HG02870 (cell line): ENCODE results near the gene KLRF1.
A peak's percentile ranks its signal among the peaks of the same experiment; 100 is the strongest.

ENCODE experiments used
- ATAC-seq: cut with Tn5 transposase; IDR thresholded peaks from one replicate; pipeline ENCODE4 v1.9.1; 2021; ENCODE audit warnings: mild to moderate bottlenecking, moderate library complexity; ENCODE audit not compliant: unreplicated experiment

Gene KLRF1, protein sequence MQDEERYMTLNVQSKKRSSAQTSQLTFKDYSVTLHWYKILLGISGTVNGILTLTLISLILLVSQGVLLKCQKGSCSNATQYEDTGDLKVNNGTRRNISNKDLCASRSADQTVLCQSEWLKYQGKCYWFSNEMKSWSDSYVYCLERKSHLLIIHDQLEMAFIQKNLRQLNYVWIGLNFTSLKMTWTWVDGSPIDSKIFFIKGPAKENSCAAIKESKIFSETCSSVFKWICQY

GRCh38 chr12:9827209-9827888 is at the start of gene KLRF1:
Gene KLRF1 (plus strand): TSS chr12:9827481. CDS start chr12:9827545, 64 bp downstream.
- ATAC-seq = no peak

DNA sequence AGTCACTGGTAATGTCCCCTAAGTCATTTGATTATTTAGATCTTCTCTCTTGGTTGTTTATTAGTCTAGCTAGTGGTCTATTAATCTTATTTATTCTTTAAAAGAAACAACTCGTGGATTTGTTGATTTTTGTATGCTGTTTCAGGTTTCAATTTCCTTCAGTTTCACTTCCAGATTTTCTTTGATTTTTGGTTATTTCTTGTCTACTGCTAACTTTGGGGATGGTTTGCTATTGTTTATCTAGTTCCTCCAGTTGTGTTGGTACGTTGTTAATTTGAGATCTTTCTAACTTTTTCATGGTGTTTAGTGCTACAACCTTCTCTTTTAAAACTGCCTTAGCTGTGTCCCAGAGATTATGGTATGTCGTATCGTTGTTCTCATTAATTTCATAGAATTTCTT is 48.1 kb upstream of the KLRF1 start:
- ATAC-seq = no peak

DNA sequence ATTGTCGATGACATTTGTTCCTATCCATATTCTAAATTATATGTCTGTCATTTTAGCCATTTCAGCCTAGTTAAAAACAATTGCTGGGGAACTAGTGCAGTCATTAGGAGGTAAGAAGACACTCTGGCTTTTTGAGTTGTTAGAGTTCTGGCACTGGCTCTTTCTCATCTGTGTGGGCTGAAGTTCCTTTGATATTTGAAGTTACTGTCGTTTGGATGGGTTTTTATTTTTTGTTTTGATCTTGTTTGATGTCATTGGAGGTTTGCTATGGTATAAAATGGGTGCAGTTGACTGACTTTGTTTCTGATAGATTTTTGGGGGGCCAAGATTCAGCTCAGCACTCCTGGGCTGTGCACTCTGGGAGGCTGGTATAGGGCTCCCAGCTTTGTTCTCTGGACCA is 45.9 kb upstream of the KLRF1 start:
- ATAC-seq = no peak

DNA sequence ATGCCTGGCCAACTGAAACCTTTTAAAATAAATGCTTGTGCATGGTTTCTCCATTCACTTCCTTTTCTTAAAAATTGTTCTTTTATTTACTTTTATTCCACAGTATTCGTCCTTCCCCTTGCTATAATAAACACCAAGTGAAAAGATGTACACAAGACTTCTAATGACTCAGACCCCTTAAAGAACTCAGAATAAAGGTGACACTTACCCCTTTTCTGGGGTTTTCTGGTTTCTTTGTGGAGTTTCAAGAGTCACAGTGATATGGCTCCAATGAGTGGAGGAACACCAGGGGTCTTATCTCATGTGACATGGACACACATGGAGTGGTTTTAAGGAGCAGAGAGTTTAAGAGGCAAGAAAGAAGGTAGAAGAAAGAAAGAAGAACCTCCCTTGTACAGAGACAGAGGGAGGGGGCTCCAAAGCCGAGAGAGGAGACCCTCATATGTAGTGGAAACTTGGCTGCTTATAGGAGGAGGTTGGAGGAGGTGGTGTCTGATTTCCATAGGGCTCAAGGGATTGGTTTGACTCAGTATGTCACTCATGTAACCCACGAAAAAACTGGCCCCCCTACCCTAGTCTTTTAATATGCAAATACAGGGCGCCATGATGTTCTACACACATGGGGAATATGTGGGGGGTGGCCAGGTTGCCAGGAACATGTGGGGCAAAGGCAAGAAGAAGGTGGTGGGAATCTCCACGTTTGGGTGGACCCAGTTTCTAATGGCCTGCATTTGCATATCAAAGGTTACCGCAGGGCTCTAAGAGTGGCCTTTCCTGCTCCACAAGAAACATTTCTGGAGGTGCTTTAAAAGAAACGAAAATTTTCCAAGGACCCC is 44.5 kb upstream of the KLRF1 start:
- no peak for ATAC-seq

DNA sequence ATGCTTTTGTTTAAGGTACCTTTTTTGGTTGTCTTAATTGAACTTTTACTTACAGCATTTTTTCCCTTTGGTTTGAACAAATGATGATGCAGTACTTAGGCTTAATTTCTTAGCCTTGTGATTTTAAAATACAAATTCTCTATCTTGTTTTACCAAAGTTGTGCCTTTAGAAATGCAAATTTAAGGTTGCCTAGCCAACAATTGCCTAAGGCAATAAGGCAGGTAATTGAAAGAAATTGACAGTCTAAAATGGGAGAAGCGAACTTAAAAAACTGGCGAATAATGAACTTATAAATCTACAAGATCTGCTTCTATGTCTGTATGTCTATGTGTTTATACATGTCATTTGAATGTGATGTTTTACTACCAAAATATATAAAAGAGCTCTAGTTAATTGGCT is 43.0 kb upstream of the KLRF1 start:
- no peak for ATAC-seq

GRCh38 chr12:9784816-9785215 is 42.5 kb upstream of the KLRF1 start:
- ATAC-seq = no peak

- ATAC-seq = no peak
Observed at GRCh38 chr12:9786726-9787717, 40.3 kb upstream of the KLRF1 start.

DNA sequence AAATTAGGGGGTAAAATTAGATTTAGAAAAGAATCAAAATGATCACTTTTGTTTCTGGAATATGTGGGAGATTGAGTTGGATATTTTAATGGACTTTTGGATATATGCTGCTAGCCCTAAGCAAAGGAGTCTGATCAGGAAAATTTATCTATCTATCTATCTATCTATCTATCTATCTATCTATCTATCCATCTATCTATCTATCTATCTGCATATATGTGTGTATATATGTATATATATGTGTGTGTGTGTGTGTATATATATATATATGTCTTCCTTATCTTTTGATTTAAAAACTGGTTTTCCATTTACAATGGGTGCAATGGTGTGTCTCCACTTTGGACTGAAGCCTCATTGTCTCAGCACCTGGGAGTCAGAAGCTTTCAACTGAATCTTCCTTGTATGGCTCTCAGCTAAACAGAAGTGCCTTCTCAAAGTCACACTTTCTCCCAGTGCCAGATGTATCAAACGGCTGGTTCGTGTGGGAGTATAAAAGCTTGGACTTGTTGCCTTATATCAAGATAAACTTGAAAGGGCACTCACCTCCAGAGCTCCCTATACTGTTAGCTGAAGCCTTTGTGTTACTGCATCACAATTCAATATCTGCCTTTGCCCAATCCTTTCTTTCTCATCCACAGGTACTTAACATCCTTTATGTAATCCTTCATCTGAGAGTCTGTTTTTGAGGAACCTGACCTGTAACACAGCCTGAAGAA is 34.9 kb upstream of the KLRF1 start:
- no peak for ATAC-seq

DNA sequence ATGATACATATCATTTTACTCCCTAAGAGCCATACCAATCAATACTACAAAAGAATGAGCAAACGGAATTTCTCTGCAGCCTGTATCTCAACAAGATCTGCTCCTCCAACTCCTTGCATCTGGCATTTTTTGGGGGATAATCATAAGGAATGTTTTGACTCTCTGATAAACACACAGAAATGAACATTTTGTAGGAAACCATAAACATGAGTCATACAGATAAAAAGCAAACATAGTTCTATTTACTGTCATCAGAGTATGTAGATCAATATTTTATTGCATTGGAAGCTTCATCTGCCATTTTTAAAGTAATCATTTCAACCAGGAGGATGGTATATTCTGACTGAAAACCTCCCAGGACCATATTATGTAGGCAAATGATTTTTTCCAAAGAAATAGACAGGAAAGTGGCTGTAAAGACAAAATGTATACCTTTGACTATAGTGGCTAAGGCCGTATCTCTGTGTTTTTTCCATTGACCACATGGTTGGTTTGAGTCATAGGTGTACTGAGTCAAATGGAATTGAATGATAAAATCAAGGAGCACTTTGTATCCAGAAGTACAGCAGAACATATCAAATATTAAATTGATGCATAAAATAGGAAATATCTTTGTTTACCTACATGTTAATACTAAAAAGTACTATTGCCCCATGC is 34.2 kb upstream of the KLRF1 start:
- no peak for ATAC-seq

GRCh38 chr12:9793779-9794395 is 33.4 kb upstream of the KLRF1 start:
- ATAC-seq = no peak

DNA sequence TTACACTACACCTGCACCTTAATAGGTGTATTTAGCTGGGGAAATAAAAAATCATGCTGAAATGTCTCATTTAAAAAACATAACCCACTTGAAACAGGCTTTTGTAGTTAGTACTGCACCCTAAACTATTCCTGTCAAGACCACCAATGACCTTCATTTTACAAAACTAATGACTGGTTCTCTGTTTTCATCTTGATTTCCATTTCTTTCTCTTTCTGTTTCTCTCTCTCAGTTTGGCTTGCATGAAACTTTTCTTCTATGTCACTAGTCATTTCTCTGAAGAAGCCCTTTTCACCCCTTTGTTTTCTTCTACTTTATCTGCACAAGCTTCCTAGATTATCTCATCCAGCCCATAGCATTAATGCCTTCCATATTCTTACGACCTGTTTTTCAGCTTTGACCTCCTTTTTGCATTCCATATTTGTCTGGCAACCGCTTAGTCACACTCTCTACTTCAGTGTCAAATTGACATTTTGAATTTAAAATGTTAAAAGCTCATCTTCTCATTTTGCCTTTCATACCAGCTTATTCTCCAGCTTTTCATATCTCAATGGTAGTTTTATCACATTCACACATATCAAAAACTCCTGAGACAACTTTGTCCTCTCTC is 32.7 kb upstream of the KLRF1 start:
- no peak for ATAC-seq

DNA sequence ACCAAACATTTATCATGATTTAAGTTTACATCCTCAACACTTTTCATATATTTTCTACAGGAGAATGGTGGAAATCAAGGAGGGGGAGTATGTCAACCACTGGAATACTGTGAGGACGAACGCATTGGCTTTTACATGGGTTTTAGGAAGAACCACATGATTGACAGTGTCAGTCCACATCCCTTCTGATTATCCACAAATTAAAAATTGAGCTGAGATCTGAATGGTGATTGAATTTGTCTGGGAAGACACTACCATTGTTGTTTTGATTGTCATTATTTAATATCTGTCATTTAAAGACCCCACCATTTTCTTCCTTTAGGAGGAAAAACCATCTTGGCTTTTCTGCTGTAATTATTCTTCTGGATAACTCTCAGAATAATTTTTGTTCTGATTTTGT is 31.3 kb upstream of the KLRF1 start:
- ATAC-seq = no peak

- no peak for ATAC-seq
Observed at GRCh38 chr12:9796346-9796745, 30.9 kb upstream of the KLRF1 start.

DNA sequence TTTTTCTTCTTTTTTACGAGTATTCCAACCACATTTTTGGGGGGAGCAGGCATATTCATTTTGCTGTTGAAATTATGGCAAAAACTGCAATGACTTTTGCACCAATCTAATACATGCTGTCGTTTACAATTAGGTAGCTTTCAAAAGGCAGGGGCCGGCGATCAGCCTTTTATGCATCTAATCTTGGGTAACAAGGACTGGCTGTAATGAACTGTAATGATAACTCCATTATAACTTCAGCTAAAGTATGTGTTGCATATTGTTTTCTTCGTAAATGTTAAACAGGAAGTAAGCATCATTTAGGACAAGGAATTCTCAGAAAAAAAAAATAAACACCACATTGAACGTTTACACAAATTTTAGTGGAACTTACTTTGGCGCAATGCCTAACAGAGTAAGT is 30.3 kb upstream of the KLRF1 start:
- ATAC-seq = no peak

- peak; percentile 88 for ATAC-seq
Observed at GRCh38 chr12:9797722-9798619, 29.3 kb upstream of the KLRF1 start.

DNA sequence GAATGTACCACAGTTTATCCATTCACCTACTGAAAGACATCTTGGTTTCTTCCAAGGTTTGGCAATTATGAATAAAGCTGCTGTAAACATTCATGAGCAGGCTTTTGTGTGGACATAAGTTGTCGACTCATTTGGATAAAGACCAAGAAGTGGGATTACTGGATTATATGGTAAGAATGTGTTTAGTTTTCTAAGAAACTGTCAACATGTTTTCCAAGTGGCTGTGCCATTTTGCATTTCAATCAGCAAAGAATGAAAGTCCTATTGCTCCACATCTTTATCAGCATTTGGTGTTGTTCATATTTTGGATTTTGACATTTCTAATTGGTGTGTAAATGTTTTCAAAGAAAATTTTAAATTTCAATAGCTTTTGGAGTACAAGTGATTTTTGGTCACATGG is 27.3 kb upstream of the KLRF1 start:
- no peak for ATAC-seq

DNA sequence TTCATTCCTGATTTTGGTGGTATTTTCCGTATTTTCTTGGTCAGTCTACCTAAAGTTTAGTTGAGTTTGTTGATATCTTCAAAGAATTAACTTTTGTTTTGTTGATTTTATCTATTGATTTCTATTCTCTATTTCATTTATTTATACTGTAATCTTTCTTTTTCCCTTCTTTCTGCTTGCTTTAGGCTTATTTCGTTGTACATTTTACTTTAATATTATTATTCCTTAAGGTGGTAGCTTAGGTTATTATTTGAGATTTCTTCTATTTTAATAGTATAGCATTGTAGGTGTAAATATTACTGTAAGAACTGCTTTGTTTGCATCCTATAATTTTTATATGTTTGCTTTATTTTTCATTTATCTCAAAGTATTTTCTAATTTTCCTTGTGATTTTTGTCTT is 21.4 kb upstream of the KLRF1 start:
- ATAC-seq = no peak

GRCh38 chr12:9806714-9807113 is 20.6 kb upstream of the KLRF1 start:
- no peak for ATAC-seq
